Measurements from ENCODE around the gene SUPT3H. TPM values are rescaled to one million over a fixed set of nuclear protein-coding genes. Genes with fewer than 3 reads are reported as not detected.

The SUPT3H gene
- total RNA-seq, 6 experiments from 2014 or later = 5.6 to 8.2 (median 6.5) TPM

GRCh38 chr6:44800784-44801592 lies 576.7 kb downstream of the SUPT3H start:
- Mint-ChIP-seq H3K4me3 (no peak overlapping the region), H3K9me3 (no peaks in the 10 kb centered on the region; the same call in 1 of the 2 replicates), H3K27ac (no peak overlapping the region), H3K4me1 (ENCODE audit: low read depth) (peaks cover 15% of the 10 kb centered on the region), H3K27me3 (ENCODE audit: insufficient read depth) (peaks cover 23% of the 10 kb centered on the region), H3K36me3 (ENCODE audit: low read depth) (no peaks in the 10 kb centered on the region)
- TF ChIP-seq, protein P1, sequence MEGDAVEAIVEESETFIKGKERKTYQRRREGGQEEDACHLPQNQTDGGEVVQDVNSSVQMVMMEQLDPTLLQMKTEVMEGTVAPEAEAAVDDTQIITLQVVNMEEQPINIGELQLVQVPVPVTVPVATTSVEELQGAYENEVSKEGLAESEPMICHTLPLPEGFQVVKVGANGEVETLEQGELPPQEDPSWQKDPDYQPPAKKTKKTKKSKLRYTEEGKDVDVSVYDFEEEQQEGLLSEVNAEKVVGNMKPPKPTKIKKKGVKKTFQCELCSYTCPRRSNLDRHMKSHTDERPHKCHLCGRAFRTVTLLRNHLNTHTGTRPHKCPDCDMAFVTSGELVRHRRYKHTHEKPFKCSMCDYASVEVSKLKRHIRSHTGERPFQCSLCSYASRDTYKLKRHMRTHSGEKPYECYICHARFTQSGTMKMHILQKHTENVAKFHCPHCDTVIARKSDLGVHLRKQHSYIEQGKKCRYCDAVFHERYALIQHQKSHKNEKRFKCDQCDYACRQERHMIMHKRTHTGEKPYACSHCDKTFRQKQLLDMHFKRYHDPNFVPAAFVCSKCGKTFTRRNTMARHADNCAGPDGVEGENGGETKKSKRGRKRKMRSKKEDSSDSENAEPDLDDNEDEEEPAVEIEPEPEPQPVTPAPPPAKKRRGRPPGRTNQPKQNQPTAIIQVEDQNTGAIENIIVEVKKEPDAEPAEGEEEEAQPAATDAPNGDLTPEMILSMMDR (IDR thresholded peaks at IDR 0.05) = no peak
- no peak for DNase-seq

DNA sequence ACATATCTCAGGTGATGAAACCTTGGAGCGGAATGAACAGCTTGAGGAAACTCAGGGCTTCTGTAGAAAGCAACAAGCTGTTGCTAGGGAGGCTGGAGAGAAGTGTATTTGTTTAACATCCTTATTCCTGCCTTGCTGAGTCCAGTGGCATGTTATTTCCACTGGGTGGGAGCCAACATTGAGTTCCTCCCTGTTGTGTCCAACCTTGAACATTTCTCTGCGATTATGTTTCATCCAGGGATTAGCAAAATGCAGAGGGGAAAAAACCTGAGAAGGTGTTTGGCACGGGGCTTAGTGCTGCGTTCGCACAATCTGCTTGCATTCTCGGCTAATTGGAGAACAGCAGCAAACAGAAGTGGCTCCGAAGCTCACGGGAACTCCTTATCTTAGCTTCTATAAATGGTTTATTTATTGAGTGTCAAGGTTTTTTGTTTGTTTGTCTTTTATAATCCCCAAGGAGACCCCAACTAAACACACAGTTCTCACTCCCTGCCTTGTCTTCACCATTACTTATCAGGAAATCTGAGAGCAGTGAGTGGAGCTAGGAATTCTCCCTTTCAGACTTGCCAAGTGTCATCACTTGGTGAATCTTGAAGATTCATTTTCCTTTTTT lies 577.5 kb downstream of the SUPT3H start:
- Mint-ChIP-seq H3K27me3 (ENCODE audit: insufficient read depth) (peaks cover 23% of the 10 kb centered on the region), H3K36me3 (ENCODE audit: low read depth) (no peaks in the 10 kb centered on the region), H3K9me3 (no peaks in the 10 kb centered on the region; the same call in 1 of the 2 replicates), H3K27ac (no peak overlapping the region), H3K4me3 (no peak overlapping the region), H3K4me1 (ENCODE audit: low read depth) (peaks cover 8% of the 10 kb centered on the region)
- TF ChIP-seq, protein P1 (IDR thresholded peaks at IDR 0.05) = no peak
- peak; percentile 5 for DNase-seq

DNA sequence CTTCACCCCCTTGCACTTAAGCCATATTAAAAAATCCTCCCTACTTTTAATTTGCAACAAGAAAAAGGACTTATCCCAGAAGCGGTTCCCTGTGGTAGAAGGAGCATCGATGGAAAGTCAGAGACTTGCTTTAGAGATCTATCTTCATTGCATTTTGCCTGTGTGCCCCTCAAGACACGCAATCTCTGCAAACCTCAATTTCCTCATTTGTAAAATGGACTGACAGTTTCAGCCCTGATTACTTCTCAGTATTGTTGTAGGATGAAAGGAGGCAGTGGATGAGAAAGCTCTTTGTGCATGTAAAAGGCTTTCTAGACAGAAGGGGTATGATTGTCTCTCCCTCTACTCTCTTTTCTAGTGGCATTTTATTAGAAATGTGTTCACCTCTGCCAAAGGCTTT lies 580.0 kb downstream of the SUPT3H start:
- H3K4me1 Mint-ChIP-seq (ENCODE audit: low read depth) = no peaks in the 10 kb centered on the region
- no peak overlapping the region for H3K4me3 Mint-ChIP-seq
- H3K27me3 Mint-ChIP-seq (ENCODE audit: insufficient read depth) = peaks cover 30% of the 10 kb centered on the region
- TF ChIP-seq, protein P1 (IDR thresholded peaks at IDR 0.05) = no peak
- no peaks in the 10 kb centered on the region; the same call in 1 of the 2 replicates for H3K9me3 Mint-ChIP-seq
- H3K36me3 Mint-ChIP-seq (ENCODE audit: low read depth) = no peaks in the 10 kb centered on the region; the same call in 1 of the 2 replicates
- no peak for DNase-seq
- H3K27ac Mint-ChIP-seq = no peak overlapping the region

- TF ChIP-seq, protein P1 (IDR thresholded peaks at IDR 0.05) = no peak
Observed at GRCh38 chr6:44795326-44795725, 582.4 kb downstream of the SUPT3H start.

DNA sequence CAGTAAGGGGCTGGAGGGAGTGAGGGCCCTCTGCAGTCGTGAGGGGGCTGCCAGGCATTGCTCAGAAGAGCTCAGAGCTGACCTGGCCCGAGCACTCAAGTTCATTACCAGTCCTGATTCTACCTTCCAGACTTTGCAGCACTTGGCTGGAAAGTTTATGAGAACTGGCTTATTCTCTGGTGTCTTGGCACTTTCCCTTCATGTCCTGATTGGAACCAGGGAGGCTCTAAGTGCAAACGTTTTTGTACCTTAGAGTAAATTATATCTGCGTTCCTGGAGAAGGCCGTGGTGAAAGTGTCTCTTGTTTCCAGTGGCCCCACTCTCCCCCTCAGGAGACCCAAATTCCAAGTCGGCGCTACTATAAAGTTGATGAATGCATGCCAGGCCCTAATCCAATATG lies 587.9 kb downstream of the SUPT3H start:
- H3K27me3 Mint-ChIP-seq (ENCODE audit: insufficient read depth) = peaks cover 18% of the 10 kb centered on the region
- H3K9me3 Mint-ChIP-seq = peaks cover 6% of the 10 kb centered on the region
- no peak for DNase-seq
- peaks cover 8% of the 10 kb centered on the region; the same call in 1 of the 2 replicates for H3K4me1 Mint-ChIP-seq (ENCODE audit: low read depth)
- H3K4me3 Mint-ChIP-seq = no peak overlapping the region
- H3K36me3 Mint-ChIP-seq (ENCODE audit: low read depth) = no peaks in the 10 kb centered on the region; the same call in 1 of the 2 replicates
- no peak overlapping the region for H3K27ac Mint-ChIP-seq
- TF ChIP-seq, protein P1 (IDR thresholded peaks at IDR 0.05) = no peak

More at GRCh38 chr6:44795326-44795725, 582.4 kb downstream of the SUPT3H start:
- H3K4me1 Mint-ChIP-seq (ENCODE audit: low read depth) = no peaks in the 10 kb centered on the region
- H3K9me3 Mint-ChIP-seq = no peaks in the 10 kb centered on the region; the same call in 1 of the 2 replicates
- no peak overlapping the region for H3K4me3 Mint-ChIP-seq
- no peaks in the 10 kb centered on the region; the same call in 1 of the 2 replicates for H3K36me3 Mint-ChIP-seq (ENCODE audit: low read depth)
- H3K27me3 Mint-ChIP-seq (ENCODE audit: insufficient read depth) = peaks cover 25% of the 10 kb centered on the region
- H3K27ac Mint-ChIP-seq = no peak overlapping the region
- DNase-seq = no peak
